ENCODE results near the gene SYNPR. TPM values are rescaled to one million over a fixed set of nuclear protein-coding genes. Genes with fewer than 3 reads are reported as not detected.

Gene SYNPR
- total and polyA plus RNA-seq, 2 donors, result 0.09 to 0.18 TPM

- Histone ChIP-seq H3K27ac (ENCODE audit: low read depth in 1 of 2, low read length in 1 of 2) (no peak overlapping the region), H3K4me1 (ENCODE audit: control insufficient read depth in 2 of 2, insufficient read depth in 2 of 2, low read length in 2 of 2) (no peaks in the 10 kb centered on the region), H3K9me3 (ENCODE audit: control insufficient read depth in 2 of 2, insufficient read depth in 1 of 2, low read length in 1 of 2) (no peaks in the 10 kb centered on the region), H3K4me3 (ENCODE audit: low read length in 2 of 2) (no peak overlapping the region), H3K27me3 (ENCODE audit: control insufficient read depth in 2 of 2, insufficient read depth in 1 of 2, low read length in 1 of 2) (no peaks in the 10 kb centered on the region), H3K36me3 (ENCODE audit: control insufficient read depth in 2 of 2, insufficient read depth in 2 of 2, low read length in 1 of 2) (no peaks in the 10 kb centered on the region)
- no peak for DNase-seq (ENCODE audit: low read depth in 6 of 9, low spot score in 9 of 9)
- 83% methylated on average over 3 of the region's 3 CpGs for WGBS
Observed at GRCh38 chr3:63467392-63467791, 189.3 kb downstream of the SYNPR start.

DNA sequence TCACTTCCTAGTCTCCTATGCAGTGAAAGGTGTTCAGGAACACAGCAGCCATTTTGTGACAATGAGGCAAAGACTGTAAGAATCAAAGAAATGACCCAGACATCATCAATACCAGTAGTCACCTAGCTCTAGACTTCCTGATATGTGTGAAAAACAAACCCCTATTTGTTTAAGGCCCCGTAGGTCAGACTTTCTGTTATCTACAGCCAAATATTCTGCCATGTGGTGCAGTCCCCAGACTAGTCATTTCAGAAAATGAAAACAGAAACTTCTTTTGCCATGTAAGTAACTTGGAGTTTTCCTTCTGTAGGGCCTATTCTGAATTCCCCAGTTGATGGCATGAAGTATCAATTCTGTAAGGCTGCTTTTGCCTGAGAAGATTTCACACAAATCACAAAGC lies 192.6 kb downstream of the SYNPR start:
- no peaks in the 10 kb centered on the region for H3K9me3 ChIP-seq (ENCODE audit: control insufficient read depth in 2 of 2, insufficient read depth in 1 of 2, low read length in 1 of 2)
- no peak overlapping the region for H3K27ac ChIP-seq (ENCODE audit: low read depth in 1 of 2, low read length in 1 of 2)
- no peak overlapping the region for H3K4me3 ChIP-seq (ENCODE audit: low read length in 2 of 2)
- H3K4me1 ChIP-seq (ENCODE audit: control insufficient read depth in 2 of 2, insufficient read depth in 2 of 2, low read length in 2 of 2), result no peaks in the 10 kb centered on the region
- WGBS, result 84% methylated on average over 1 of the region's 1 CpG
- H3K27me3 ChIP-seq (ENCODE audit: control insufficient read depth in 2 of 2, insufficient read depth in 1 of 2, low read length in 1 of 2), result no peaks in the 10 kb centered on the region
- DNase-seq (ENCODE audit: low read depth in 6 of 9, low spot score in 9 of 9), result no peak
- no peaks in the 10 kb centered on the region for H3K36me3 ChIP-seq (ENCODE audit: control insufficient read depth in 2 of 2, insufficient read depth in 2 of 2, low read length in 1 of 2)

DNA sequence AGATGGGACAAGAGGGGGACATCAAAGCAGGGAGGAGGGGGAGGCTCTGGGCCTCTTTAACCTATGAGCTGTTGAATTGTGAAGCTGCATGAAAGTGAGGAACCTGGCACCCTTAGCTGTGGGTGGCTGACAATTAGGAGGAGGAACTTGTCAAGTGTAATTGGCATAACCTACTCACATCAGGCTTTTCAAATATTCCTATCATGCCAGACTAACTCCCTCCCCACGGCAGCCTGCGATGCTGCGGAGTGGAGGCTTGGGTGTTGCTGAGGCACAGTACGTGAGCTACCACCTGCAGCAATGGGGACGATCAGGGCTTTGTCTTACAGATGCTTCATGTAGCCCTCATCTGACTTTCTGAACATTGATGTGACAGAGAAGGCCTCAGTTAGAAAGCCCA lies 193.7 kb downstream of the SYNPR start:
- H3K4me3 ChIP-seq (ENCODE audit: low read length in 2 of 2), result no peak overlapping the region
- H3K27me3 ChIP-seq (ENCODE audit: control insufficient read depth in 2 of 2, insufficient read depth in 1 of 2, low read length in 1 of 2), result no peaks in the 10 kb centered on the region
- no peaks in the 10 kb centered on the region for H3K36me3 ChIP-seq (ENCODE audit: control insufficient read depth in 2 of 2, insufficient read depth in 2 of 2, low read length in 1 of 2)
- DNase-seq (ENCODE audit: low read depth in 6 of 9, low spot score in 9 of 9), result no peak
- H3K4me1 ChIP-seq (ENCODE audit: control insufficient read depth in 2 of 2, insufficient read depth in 2 of 2, low read length in 2 of 2), result no peaks in the 10 kb centered on the region
- WGBS, result 89% methylated on average over 5 of the region's 5 CpGs
- H3K9me3 ChIP-seq (ENCODE audit: control insufficient read depth in 2 of 2, insufficient read depth in 1 of 2, low read length in 1 of 2), result no peaks in the 10 kb centered on the region
- no peak overlapping the region for H3K27ac ChIP-seq (ENCODE audit: low read depth in 1 of 2, low read length in 1 of 2)

DNA sequence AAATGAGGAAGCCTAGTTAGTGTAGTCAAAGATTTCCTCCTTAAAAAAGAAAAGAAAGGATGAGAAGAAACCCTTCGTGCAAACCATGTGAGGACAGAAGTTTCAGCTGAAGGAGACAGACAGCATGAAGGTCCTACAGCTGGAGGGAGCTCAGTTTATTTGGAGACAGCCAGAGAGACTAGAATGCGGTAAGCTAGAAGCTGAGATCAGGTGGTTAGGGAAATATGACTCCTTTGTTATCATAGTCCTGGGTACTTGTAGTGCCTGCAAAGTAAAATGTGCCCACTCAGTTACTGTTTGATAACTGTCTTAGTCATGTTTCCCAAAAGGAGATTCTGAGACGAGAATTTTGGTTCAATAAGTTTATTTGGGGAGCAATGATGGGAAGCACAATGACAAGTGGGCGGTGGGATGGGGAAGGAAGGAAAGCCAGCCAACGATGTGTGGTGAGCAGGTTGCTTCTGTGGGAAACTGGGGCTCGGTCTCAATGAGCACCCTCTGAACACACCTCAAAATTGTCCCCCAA lies 195.6 kb downstream of the SYNPR start:
- WGBS, result 87% methylated on average over 6 of the region's 6 CpGs
- no peak for DNase-seq (ENCODE audit: low read depth in 6 of 9, low spot score in 9 of 9)
- no peaks in the 10 kb centered on the region for H3K9me3 ChIP-seq (ENCODE audit: control insufficient read depth in 2 of 2, insufficient read depth in 1 of 2, low read length in 1 of 2)
- no peaks in the 10 kb centered on the region for H3K4me1 ChIP-seq (ENCODE audit: control insufficient read depth in 2 of 2, insufficient read depth in 2 of 2, low read length in 2 of 2)
- H3K27ac ChIP-seq (ENCODE audit: low read depth in 1 of 2, low read length in 1 of 2), result no peak overlapping the region
- no peak overlapping the region for H3K4me3 ChIP-seq (ENCODE audit: low read length in 2 of 2)
- H3K36me3 ChIP-seq (ENCODE audit: control insufficient read depth in 2 of 2, insufficient read depth in 2 of 2, low read length in 1 of 2), result no peaks in the 10 kb centered on the region
- no peaks in the 10 kb centered on the region for H3K27me3 ChIP-seq (ENCODE audit: control insufficient read depth in 2 of 2, insufficient read depth in 1 of 2, low read length in 1 of 2)

GRCh38 chr3:63474828-63475518 lies 196.9 kb downstream of the SYNPR start:
- Histone ChIP-seq H3K4me1 (ENCODE audit: control insufficient read depth in 2 of 2, insufficient read depth in 2 of 2, low read length in 2 of 2) (no peaks in the 10 kb centered on the region), H3K4me3 (ENCODE audit: low read length in 2 of 2) (no peak overlapping the region), H3K27me3 (ENCODE audit: control insufficient read depth in 2 of 2, insufficient read depth in 1 of 2, low read length in 1 of 2) (no peaks in the 10 kb centered on the region), H3K27ac (ENCODE audit: low read depth in 1 of 2, low read length in 1 of 2) (no peak overlapping the region), H3K36me3 (ENCODE audit: control insufficient read depth in 2 of 2, insufficient read depth in 2 of 2, low read length in 1 of 2) (no peaks in the 10 kb centered on the region), H3K9me3 (ENCODE audit: control insufficient read depth in 2 of 2, insufficient read depth in 1 of 2, low read length in 1 of 2) (no peaks in the 10 kb centered on the region)
- no peak for DNase-seq (ENCODE audit: low read depth in 6 of 9, low spot score in 9 of 9)
- WGBS, result 90% methylated on average over 3 of the region's 3 CpGs

- Histone ChIP-seq H3K4me3 (ENCODE audit: low read length in 2 of 2) (no peak overlapping the region), H3K27me3 (ENCODE audit: control insufficient read depth in 2 of 2, insufficient read depth in 1 of 2, low read length in 1 of 2) (no peaks in the 10 kb centered on the region), H3K36me3 (ENCODE audit: control insufficient read depth in 2 of 2, insufficient read depth in 2 of 2, low read length in 1 of 2) (no peaks in the 10 kb centered on the region), H3K27ac (ENCODE audit: low read depth in 1 of 2, low read length in 1 of 2) (no peak overlapping the region), H3K4me1 (ENCODE audit: control insufficient read depth in 2 of 2, insufficient read depth in 2 of 2, low read length in 2 of 2) (no peaks in the 10 kb centered on the region), H3K9me3 (ENCODE audit: control insufficient read depth in 2 of 2, insufficient read depth in 1 of 2, low read length in 1 of 2) (no peaks in the 10 kb centered on the region)
- DNase-seq (ENCODE audit: low read depth in 6 of 9, low spot score in 9 of 9), result no peak
- WGBS, result 91% methylated on average over 8 of the region's 8 CpGs
Observed at GRCh38 chr3:63477494-63478129, 199.5 kb downstream of the SYNPR start.

DNA sequence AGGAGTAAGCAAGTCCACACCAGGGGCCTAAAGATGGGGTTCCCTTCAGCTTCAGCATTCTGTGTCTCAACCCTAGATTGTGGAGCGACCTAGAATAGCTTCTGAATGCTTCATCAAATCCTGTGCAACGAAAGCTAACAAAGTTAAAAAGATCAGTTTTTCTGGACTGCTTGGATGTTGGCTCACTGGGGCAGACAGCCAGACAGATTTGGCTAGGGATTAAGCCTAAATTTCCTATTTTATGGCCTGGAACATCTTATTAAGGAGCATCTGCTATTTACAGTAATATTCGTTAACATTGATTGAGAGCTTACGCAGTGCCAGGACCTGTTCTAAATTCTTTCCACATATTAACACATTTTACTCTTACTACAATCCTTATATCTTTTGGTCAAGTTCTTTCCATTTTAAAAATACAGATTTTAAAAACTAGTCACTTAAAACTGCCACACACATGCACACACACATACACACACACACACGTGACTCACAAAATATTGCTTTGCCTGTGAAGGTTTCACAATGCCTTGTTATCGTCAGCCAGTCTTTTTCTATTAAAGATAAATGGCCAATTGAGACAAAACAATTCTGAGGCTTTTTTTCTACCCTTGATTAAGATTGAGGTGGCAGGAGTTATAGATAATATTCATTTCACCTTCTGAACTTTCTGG lies 201.0 kb downstream of the SYNPR start:
- WGBS, result 93% methylated on average over 6 of the region's 6 CpGs

GRCh38 chr3:63479661-63480035 lies 201.5 kb downstream of the SYNPR start:
- no peaks in the 10 kb centered on the region for H3K36me3 ChIP-seq (ENCODE audit: control insufficient read depth in 2 of 2, insufficient read depth in 2 of 2, low read length in 1 of 2)
- no peaks in the 10 kb centered on the region for H3K4me1 ChIP-seq (ENCODE audit: control insufficient read depth in 2 of 2, insufficient read depth in 2 of 2, low read length in 2 of 2)
- H3K9me3 ChIP-seq (ENCODE audit: control insufficient read depth in 2 of 2, insufficient read depth in 1 of 2, low read length in 1 of 2), result no peaks in the 10 kb centered on the region
- H3K4me3 ChIP-seq (ENCODE audit: low read length in 2 of 2), result no peak overlapping the region
- no peaks in the 10 kb centered on the region for H3K27me3 ChIP-seq (ENCODE audit: control insufficient read depth in 2 of 2, insufficient read depth in 1 of 2, low read length in 1 of 2)
- 89% methylated on average over 2 of the region's 2 CpGs for WGBS
- no peak for DNase-seq (ENCODE audit: low read depth in 6 of 9, low spot score in 9 of 9)
- no peak overlapping the region for H3K27ac ChIP-seq (ENCODE audit: low read depth in 1 of 2, low read length in 1 of 2)

More for the DNA sequence above, 201.0 kb downstream of the SYNPR start:
- H3K27me3 ChIP-seq (ENCODE audit: control insufficient read depth in 2 of 2, insufficient read depth in 1 of 2, low read length in 1 of 2), result no peaks in the 10 kb centered on the region
- H3K27ac ChIP-seq (ENCODE audit: low read depth in 1 of 2, low read length in 1 of 2), result no peak overlapping the region
- H3K4me3 ChIP-seq (ENCODE audit: low read length in 2 of 2), result no peak overlapping the region
- no peaks in the 10 kb centered on the region for H3K36me3 ChIP-seq (ENCODE audit: control insufficient read depth in 2 of 2, insufficient read depth in 2 of 2, low read length in 1 of 2)
- no peaks in the 10 kb centered on the region for H3K4me1 ChIP-seq (ENCODE audit: control insufficient read depth in 2 of 2, insufficient read depth in 2 of 2, low read length in 2 of 2)
- no peak for DNase-seq (ENCODE audit: low read depth in 6 of 9, low spot score in 9 of 9)
- no peaks in the 10 kb centered on the region for H3K9me3 ChIP-seq (ENCODE audit: control insufficient read depth in 2 of 2, insufficient read depth in 1 of 2, low read length in 1 of 2)

DNA sequence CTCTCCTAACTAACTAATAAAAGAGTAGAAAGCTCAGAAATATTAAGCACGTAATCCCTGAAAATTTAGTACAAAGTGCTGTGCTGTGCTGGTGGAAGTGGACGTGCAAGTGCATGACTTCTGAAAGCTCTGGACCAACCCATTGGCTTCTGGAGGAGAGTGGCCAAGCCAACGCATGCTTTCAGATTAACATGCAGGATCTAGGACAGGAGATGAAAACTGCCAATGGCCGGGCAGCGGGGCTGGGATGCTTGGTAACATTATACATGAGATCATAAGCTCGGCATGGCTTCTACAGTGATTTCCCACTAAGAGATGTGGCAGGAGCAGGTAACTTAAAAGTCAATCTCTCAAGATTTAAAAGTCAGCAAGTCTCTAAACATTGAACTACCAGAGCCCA lies 203.5 kb downstream of the SYNPR start:
- no peak overlapping the region for H3K4me3 ChIP-seq (ENCODE audit: low read length in 2 of 2)
- H3K36me3 ChIP-seq (ENCODE audit: control insufficient read depth in 2 of 2, insufficient read depth in 2 of 2, low read length in 1 of 2), result no peaks in the 10 kb centered on the region
- H3K27me3 ChIP-seq (ENCODE audit: control insufficient read depth in 2 of 2, insufficient read depth in 1 of 2, low read length in 1 of 2), result no peaks in the 10 kb centered on the region
- no peak for DNase-seq (ENCODE audit: low read depth in 6 of 9, low spot score in 9 of 9)
- no peaks in the 10 kb centered on the region for H3K4me1 ChIP-seq (ENCODE audit: control insufficient read depth in 2 of 2, insufficient read depth in 2 of 2, low read length in 2 of 2)
- H3K27ac ChIP-seq (ENCODE audit: low read depth in 1 of 2, low read length in 1 of 2), result no peak overlapping the region
- WGBS, result 95% methylated on average over 6 of the region's 6 CpGs
- H3K9me3 ChIP-seq (ENCODE audit: control insufficient read depth in 2 of 2, insufficient read depth in 1 of 2, low read length in 1 of 2), result no peaks in the 10 kb centered on the region

Measured in thymus (tissue), 11 donors.